ENCODE measurements around the gene CDC42EP3.
A peak's percentile ranks its signal among the peaks of the same experiment; 100 is the strongest.

CDC42EP3 gene

DNA sequence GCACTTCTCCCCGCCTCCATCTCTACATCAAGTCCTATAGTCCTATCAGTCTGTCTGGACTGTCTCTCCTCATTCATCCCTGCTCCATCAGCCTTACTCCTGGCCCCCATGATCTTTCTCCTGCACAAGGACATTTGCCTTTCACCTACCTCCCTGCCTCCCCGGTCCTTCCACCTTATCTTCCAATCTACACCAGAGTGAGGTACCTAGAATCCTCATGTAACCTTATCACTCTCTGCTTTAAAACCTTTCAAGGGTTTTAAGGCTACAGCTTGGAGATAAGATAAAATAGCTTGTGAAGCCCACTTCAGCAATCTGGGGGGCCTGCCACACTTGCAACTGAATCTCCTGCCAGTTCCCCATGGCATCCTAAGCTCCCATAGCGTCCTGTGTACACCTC lies 12.8 kb downstream of the CDC42EP3 start:
- no peak for DNase-seq (ENCODE audit: low read depth, low spot score)
- peak overlapping the region; percentile 2 for H3K27ac ChIP-seq

DNA sequence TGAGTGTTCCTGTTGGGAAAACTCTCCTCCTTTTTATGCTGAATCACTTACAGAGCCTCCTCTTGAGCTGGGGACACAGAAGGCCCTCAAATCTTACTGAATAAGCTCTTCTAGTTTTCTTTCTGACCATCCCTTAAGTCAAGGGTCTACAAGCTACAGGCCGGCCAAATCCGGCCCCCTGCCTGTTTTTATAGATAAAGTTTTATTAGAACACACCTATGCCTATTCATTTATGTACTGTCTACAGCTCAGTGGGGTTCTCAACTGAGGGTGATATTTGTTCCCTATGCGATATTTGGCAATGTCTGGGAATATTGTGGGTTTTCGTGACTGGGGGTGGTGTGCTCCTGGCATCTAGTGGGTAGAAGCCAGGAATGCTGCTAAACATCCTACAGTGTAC lies 14.0 kb downstream of the CDC42EP3 start:
- no peak for DNase-seq (ENCODE audit: low read depth, low spot score)
- peak overlapping the region; percentile 89 for H3K27ac ChIP-seq

- peak overlapping the region; percentile 89 for H3K27ac ChIP-seq
- DNase-seq (ENCODE audit: low read depth, low spot score), result no peak
These were observed 14.7 kb downstream of the CDC42EP3 start for GRCh38 chr2:37656512-37657423.

- peak overlapping the region; percentile 89 for H3K27ac ChIP-seq
These were observed 16.3 kb downstream of the CDC42EP3 start for GRCh38 chr2:37654932-37655841.

DNA sequence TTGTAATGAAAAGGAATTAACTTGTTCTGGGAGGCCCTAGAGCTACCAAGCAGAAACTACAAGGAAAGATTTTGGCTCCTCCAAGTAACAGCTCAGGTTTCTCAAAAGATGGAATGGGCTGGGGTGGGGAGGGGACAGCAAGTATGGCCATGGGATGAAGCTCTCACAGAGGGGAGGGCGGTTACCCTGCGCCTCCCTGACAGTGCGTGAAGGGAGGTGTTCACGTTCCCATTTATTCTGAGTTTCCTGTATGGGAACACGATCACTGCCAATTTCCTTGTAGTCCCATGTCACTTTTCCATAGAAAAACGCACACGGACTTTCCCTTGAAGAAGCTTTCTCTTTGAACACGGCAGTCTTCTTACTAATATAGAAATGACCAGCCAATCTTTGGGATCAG lies 17.0 kb downstream of the CDC42EP3 start:
- no peak for DNase-seq (ENCODE audit: low read depth, low spot score)
- H3K27ac ChIP-seq, result peak overlapping the region; percentile 89

More at GRCh38 chr2:37654932-37655841, 16.3 kb downstream of the CDC42EP3 start:
- no peak for DNase-seq (ENCODE audit: low read depth, low spot score)

GRCh38 chr2:37653805-37654378 lies 17.6 kb downstream of the CDC42EP3 start:
- DNase-seq (ENCODE audit: low read depth, low spot score), result no peak

DNA sequence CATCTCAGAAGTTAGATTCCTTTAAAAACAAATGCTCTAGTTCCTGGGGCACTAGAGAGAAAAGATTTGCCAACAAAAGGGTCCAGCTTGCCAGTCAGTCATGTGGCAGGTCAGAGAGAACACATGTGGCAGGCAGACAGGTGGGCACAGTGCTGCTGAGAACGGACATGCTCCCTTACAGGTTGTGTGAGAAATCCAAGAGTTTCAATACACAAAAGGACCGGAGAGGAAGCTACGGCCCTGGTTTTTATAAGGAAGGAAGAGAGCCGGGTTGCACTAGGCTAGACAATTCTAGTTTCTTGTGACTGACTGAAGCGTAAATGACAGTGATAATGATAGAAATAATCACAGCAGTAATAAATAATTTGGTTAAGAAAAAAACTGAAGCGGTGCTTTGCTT lies 18.3 kb downstream of the CDC42EP3 start:
- no peak for DNase-seq (ENCODE audit: low read depth, low spot score)
- peak overlapping the region; percentile 89 for H3K27ac ChIP-seq

More at GRCh38 chr2:37653805-37654378, 17.6 kb downstream of the CDC42EP3 start:
- peak overlapping the region; percentile 89 for H3K27ac ChIP-seq

DNA sequence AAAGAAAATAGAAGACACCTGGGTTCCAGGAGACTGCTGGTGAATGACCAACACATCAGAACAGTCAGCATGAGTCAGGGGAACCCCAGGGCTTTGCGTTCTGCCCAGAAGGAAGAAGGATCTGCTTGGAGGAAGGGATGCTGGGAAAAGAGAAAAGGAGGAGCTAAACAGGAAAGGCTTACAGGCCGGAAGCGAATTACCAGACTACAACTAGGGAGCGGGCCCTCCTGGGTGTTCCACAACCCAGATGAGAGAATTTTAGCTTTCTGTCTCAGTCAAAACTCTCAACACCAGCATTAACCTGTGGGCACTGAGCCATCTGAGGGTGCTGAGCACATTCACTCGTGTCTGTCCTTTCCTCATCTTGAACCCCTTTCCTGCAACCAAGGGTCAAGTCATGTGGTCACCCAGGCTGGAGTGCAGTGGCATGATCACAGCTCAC lies 19.2 kb downstream of the CDC42EP3 start:
- DNase-seq (ENCODE audit: low read depth, low spot score), result peak; percentile 88
- H3K27ac ChIP-seq, result peak overlapping the region; percentile 89

GRCh38 chr2:37650548-37651093 lies 20.8 kb downstream of the CDC42EP3 start:
- H3K27ac ChIP-seq, result no peak overlapping the region
- DNase-seq (ENCODE audit: low read depth, low spot score), result no peak

DNA sequence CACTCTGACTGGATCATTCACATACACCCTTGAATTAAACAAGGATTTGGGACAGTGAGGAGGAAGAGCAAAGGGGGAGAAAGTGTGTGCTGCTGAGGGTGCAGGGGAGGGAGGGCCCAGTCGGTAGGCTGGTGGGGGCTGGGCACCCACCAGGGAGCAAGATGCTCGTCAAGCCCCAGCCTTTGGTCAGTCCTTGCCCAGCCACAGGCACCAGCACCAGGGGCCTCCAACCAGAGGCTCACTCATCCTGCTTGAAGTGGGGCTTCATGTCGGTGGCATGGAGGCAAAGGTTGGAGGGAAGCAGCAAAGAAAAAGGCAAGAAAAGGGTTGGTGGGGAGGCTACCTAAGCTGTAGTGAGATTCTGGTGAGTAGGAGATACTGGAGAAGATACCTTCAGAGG lies 21.9 kb downstream of the CDC42EP3 start:
- no peak overlapping the region for H3K27ac ChIP-seq

DNA sequence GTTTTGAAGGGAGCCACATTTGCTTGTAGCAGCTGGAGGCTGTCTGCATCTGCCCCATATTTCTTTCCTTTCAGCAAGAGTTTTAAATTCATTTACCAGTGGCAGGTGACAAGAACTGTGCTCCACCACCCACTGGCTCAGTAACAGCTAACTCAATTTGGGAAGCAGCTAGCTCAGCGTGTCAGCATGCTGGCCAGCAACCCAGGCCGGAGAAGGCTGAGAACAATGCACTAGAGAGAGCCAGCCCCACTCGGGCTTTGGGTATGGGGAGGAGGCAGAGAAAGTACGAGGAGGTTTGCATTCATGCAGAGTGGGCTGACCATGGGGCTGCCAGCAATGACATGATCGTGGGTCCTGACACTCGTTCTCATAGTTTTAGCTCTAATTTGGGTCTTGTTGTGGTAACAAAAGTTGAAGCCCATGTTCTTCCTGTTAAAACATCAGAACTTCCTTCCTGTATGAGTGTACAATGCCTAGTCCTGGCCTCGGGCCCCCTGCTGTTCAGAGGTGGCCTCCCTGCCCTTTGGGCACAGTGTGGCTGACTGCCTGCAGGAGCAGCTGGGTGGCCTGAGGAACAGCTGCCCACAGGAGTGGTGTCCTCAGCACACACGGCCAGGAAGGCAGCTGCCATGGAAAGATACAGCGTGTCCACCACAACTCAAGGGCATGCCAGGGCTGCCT lies 23.0 kb downstream of the CDC42EP3 start:
- no peak overlapping the region for H3K27ac ChIP-seq
- DNase-seq (ENCODE audit: low read depth, low spot score), result no peak

More for the DNA sequence above, 21.9 kb downstream of the CDC42EP3 start:
- no peak for DNase-seq (ENCODE audit: low read depth, low spot score)

- no peak overlapping the region for H3K27ac ChIP-seq
These were observed 23.5 kb downstream of the CDC42EP3 start for GRCh38 chr2:37647971-37648330.

GRCh38 chr2:37645836-37646235 lies 25.6 kb downstream of the CDC42EP3 start:
- DNase-seq (ENCODE audit: low read depth, low spot score), result no peak
- peak overlapping the region; percentile 48 for H3K27ac ChIP-seq

More at GRCh38 chr2:37647971-37648330, 23.5 kb downstream of the CDC42EP3 start:
- DNase-seq (ENCODE audit: low read depth, low spot score), result no peak

- no peak for DNase-seq (ENCODE audit: low read depth, low spot score)
- peak overlapping the region; percentile 48 for H3K27ac ChIP-seq
These were observed 26.1 kb downstream of the CDC42EP3 start for GRCh38 chr2:37645362-37645761.

- DNase-seq (ENCODE audit: low read depth, low spot score), result no peak
- H3K27ac ChIP-seq, result no peak overlapping the region
These were observed 27.3 kb downstream of the CDC42EP3 start for GRCh38 chr2:37644191-37644590.

- no peak for DNase-seq (ENCODE audit: low read depth, low spot score)
- H3K27ac ChIP-seq, result no peak overlapping the region
These were observed 27.7 kb downstream of the CDC42EP3 start for GRCh38 chr2:37643730-37644078.

- no peak overlapping the region for H3K27ac ChIP-seq
These were observed 28.3 kb downstream of the CDC42EP3 start for GRCh38 chr2:37642907-37643729.

DNA sequence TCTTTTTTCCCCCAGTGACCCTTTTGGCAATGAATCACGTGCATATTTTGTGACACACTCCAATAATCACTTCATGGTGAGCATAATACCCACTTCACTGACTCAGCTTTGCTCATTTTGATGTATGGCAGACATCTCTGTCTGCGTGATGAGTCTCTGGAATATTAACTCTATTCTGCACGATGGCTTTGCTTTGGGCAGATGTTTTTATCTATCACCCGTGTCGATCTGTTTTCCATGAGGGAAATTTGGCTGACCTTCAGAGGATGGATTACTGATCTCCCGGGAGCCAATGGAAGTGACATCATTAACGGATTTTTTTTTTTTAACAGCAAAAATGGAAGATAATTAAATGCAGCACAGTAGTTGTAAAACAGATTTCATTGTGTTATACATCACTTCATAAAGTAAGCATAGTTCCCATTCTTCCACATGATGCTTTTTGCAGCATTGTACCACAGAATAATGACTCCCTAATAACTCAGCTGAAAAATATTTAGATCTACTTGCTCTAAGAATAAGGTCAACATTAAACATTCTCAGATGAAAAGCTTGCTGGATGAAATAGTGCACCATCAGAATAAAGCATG lies 29.8 kb downstream of the CDC42EP3 start:
- no peak for DNase-seq (ENCODE audit: low read depth, low spot score)
- H3K27ac ChIP-seq, result no peak overlapping the region

More at GRCh38 chr2:37642907-37643729, 28.3 kb downstream of the CDC42EP3 start:
- no peak for DNase-seq (ENCODE audit: low read depth, low spot score)

Measured in epithelial cell of prostate (primary cell).